Kidney glomerular epithelial cell (primary cell): ENCODE data around the gene VPS4B.
"Not testable (repeated sequence)": the region's sequence is repeated elsewhere in the genome, so short reads cannot be mapped to it uniquely, and the experiment has no call there.

ENCODE experiments used
- DNase-seq: peaks from one replicate; lab custom pipeline; 2025; lab: John Stamatoyannopoulos, UW

Gene VPS4B

DNA sequence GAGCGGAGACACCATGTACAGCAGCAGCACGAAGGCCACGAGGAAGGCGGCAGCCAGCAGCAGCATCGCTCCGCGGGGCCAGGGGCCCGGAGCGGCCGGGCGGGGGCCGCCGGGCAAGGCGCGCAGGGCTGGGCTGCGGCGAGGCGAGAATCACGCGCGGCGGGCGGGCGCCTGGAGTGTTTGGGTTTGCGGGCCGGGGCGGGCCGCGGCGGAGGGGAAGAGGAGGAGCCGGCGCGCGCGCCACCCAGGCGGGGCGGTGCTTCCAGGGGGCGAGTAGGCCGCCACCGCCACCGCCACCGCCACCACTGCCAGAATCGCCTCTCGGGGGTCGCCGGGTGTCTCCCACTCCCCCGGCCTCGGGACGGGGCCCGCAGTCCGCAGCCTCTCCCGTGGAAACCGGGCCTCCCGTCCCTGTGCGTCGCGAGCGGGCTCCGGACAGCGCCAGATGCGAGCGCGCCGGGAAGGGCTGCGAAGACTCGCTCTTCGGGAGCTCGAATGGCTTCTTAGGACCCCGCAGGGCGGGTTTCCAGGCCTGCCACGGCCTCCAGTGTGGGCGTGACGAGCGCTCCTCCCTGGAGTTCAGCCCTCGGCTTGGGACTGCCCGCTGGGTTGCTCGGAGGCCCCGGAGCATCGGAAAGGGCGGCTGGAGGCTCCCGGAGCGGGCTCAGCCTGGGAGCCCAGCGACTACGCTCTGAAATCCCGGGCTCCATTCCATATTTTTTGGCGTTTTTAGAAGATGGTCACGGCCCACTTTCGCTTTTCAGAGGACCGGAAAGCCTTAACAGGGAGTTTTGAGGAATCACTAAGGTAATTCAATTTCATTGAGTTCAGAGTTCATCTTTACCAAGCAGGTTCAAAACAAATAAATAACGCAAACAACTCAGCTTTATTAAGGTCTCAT lies 55.0 kb downstream of the VPS4B start, which contains the start of gene KDSR:
KDSR (minus strand) TSS at position 154 of the 901 bp plus-strand sequence; CDS start at position 66, 88 bp downstream.
- DNase-seq: peak; percentile 96

DNA sequence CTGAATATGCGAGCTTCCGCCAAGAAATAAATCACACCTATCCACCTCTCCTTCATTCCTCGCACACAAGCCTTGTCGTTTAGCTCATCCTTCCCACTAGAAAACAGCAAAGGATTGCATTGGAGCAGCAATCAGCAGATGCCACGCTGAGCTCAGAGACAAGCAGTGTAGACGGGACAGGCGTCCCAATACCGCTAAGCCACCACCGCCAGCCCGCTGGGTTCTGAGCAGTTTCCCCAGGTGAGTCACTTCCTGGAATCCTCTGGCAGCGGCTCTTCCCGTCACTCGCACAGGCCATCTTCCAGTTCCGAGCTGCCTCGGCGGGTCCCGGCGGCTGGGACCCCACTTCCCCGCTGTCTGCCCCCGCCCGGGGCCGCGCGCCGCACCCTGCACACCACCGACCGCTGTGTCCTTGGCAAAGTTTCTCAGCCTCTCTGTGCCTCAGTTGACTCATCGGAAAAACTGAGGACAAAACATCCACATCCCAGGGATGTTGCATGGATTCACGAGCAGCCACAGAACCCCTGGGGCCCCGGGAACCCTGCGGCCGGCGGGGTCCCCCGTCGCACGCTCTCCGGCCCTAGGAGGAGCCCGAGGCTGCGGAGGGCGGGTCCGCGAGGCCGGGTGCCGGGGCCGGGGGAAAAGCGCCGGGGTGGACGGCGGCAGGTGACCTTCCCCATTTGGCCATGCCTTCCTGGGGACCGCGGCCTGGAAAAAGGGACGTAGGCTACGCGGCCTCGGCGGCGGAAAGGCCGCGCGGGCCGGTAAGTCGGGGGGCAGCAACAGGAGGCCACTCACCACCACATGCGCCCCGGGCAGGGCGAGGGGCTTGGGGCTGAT lies 55.8 kb downstream of the VPS4B start:
- DNase-seq: peak; percentile 46

DNA sequence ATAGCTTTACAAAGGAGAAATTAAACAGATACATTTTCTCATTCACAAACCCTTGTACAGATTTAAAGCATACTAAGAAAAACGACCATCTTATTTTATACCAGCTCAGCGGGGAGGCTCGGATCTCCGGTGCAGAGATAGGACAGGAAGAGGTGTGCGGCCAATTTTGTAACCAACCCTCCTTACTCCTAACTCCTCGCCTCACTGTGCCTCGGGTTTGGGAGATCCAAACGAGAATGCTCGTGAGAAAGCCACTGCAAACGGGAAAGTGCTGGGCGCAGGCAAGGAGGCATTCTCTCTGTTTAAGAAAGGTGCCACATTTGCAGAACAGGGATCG lies 56.4 kb downstream of the VPS4B start:
- DNase-seq: no peak

DNA sequence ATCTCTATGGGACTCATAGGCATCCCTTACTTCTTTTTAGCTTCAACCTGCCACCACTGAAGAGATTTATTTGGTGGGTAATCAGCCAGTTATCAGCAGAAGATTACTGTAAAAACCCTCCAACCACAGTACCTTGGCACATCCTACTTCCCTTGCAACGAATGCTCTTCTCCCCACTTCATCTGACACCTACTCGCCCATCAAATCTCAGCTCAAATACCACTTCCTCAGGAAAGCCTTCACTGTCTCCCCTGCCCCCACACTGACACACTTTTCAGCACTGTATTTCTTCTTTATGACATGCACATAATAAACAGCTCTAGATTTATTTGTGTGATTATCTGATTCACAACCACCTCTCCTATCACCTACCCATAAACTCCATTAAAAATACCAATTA lies 58.3 kb downstream of the VPS4B start:
- no peak for DNase-seq

DNA sequence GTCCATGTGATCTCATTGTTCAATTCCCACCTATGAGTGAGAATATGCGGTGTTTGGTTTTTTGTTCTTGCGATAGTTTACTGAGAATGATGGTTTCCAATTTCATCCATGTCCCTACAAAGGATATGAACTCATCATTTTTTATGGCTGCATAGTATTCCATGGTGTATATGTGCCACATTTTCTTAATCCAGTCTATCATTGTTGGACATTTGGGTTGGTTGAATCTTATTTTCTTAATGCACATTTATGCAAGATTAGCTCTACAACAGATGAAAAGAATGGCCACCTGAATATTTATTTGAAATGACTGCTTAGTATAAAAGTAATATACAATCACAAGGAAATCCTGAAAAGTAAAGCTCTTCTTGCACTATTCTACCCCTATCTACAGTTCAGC lies 58.9 kb downstream of the VPS4B start:
- DNase-seq: not testable (repeated sequence)

DNA sequence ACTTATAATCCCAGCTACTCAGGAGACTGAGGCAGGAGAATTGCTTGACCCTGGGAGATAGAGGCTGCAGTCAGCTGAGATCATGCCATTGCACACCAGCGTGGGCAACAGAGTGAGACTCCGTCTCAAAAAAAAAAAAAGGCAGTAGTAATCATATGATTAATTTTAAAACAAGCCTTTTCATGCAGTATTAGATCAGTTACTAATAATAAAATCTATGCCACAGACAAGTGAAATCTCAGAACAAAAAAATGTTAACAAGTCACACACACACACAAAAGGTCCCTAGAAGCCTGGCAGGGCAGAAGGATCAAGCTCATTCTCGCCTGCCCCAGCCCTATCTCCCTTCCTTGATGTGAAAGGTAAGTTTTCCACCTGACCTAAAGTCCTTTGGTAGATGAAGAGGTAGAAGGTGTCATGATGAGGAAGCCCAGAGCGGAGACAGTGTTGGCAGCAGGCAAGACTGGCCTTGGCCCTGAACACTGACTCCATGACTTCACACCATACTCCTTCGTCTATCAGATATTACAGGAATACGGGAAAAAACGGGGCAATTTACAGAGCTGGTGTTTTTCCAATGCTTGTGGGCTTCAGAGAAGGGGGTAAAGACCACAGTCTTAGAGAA lies 65.9 kb downstream of the VPS4B start:
- DNase-seq: no peak

DNA sequence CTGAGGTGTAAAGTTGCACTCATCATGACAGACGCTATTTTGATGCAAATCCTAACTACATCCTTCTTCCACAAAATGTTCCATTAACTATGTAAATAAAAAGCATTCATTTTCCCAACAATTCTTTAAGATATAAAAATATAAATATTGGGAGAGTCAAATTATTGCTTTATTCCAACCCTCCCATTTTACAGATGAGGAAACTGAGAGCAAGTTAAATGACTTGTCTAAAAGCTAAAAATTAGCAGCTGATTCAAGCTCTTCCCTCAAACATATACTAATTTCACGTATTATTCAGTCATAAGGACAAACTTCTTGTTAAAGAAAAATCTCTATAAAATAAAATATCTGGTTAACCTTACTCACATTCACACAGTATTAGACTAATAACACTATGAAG lies 72.0 kb downstream of the VPS4B start:
- no peak for DNase-seq

DNA sequence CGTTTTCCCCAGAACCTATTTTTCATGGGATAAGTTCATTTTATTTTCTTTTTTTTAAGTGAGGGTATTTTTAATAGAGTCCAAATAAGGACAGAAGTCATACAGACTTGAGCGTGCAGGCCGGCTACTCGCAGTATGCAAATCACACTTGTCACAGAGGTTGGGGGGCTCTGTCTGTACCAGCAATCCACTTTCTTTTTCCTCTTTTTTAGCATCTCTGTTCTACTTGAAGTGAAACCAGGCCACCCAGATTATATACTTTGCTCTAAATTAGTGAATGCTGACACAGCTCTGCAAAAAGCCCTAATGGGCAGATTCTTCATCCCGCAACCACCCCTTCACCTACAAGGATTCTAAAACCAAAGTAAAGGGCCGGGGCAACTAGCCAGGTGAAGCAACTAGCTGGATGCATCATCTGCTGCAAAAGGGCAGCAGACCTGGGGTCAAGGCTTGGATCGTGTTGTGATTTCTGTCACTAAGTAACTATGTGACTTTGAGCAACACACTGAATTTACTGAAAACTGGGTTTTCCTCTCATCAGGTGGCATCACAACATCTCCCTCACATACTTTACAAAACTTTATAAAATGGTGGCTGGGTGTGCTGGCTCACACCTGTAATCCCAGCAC lies 73.7 kb downstream of the VPS4B start:
- DNase-seq: no peak

DNA sequence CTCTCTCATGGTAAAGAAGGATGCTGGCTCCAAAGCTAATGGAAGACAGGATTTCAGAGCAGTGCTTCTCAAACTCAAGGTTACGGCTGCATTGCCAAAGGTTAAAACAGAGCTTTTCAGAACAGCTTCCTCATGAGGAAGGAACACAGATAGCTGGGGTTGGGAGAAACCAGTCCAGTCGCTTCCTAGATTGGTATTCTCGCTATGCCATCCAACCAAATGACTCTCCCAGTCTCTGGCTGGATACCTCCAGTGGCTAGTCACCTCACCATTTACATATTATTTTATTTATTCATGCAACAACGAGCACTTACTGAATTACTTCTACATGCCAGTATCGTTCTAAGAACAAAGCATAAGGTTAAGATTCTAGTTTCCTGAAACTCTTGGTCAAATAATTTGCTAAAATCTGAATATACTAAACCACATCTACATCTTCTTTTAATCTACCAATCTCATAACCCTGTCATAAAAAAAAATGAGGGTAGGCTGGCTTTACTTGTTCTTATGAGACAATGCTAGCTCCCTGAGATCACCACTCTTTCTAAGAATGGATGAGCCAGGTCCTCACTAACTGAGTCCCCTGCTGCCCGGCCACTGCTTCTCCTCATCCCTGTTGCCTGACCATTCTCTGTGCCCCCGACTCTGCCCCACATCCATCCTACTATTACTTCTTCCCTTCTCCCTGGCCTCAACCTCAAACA lies 75.6 kb downstream of the VPS4B start:
- DNase-seq: no peak

DNA sequence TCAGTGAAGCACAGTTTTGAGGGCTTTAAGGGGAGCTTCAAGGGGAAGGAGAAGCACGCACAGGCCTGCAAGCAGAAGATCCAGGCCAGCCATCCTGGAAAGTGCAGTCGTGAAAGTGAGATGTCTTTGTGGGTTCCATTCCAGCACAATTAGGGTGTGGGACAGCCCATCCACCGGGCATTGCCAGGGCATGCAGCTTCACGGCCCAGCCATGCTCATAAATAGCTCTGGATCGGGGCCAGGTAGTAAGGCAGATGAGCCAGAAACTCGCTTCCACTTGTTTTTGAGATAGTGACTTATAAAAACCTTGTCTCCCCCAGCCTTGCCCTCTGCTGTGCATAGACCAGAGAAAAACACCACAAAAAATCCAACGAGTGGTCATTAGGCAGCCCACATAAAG lies 76.2 kb downstream of the VPS4B start:
- DNase-seq: no peak

DNA sequence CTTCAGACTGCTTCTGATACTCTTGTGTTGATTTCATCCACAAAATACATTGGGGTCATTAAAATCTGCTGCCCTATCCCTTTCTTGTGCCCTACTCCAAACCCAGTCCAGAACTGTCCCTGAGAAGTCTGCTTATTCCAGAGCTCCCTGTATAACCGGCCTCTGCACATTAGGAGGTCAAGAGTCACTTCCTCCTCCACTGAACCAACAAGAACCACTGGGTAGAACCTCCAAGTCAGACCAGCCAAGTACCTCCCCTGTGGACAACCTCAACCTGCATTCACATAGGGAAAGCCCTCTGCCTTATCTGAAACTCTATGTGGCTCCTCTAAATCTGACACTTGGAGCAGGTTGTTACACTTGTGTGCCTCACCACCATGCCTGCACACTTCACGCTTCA lies 77.4 kb downstream of the VPS4B start:
- no peak for DNase-seq

DNA sequence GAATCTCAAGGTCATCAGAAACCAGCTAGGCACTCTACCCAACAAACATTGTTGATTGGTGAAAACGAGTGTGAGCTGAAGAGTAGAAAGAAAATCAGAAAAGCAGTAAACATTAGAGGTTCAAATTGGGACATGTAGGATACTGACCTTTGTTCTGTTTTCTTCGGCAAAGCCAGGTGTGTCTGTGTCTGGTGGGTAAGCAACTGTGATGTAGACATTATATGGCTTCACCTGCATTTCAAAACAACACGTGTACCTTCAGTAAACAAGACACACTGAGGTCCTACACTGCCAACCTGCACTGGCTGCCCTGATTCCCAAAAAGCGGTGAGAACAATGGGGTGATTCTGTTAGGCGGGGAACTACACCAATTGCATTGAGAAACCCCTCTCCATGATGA lies 78.0 kb downstream of the VPS4B start:
- DNase-seq: no peak

DNA sequence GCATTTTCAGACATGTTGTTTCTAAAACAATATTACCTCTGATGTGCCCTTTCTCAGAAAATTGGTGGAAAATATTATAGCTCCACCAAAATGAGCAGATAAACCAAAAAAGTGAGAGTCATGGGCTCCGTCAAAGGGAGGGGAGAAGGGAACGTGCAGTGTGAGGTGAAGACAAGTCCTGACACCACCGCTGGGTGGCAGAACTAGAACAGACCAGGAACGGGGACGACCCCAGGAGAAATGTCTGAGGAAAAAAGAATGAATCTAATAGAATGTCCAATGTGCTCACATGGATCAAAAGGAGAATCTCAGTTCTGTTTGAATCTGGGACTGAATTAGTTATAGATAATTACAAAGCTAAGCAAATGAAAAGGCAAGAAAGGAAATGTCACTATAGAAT lies 80.1 kb downstream of the VPS4B start:
- DNase-seq: no peak

DNA sequence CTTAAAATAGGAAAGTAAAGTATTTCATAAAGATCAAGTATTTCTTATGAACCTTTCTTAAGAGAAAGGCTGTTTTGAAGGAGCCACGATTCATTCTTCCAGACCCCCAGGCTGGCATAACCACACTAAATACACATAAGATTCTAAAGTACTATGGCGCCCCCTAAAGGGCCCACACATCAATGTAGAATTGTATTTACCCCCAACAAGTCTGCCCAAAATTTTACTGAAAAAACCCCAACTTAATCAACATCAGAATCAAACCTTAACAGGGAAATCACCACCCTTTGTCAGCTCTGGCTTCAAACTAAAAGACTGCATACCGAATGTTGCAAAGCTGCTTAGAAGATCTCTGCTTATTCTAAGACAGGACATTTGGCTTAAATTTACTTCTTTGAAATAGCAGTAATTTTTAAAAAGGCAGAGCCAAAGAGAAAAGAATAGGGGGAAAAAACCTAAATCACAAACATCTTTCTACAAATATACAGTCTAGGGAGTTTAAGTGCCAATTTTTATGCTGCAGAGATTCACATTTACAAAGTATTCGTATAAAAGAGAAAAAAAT lies 82.3 kb downstream of the VPS4B start:
- DNase-seq: peak; percentile 22
